ENCODE data around the gene RNF144A. TPM values are rescaled to one million over a fixed set of nuclear protein-coding genes. Genes with fewer than 3 reads are reported as not detected.
A peak's percentile ranks its signal among the peaks of the same experiment; 100 is the strongest.
"Not testable (repeated sequence)": the region's sequence is repeated elsewhere in the genome, so short reads cannot be mapped to it uniquely, and the experiment has no call there.

RNF144A gene, protein sequence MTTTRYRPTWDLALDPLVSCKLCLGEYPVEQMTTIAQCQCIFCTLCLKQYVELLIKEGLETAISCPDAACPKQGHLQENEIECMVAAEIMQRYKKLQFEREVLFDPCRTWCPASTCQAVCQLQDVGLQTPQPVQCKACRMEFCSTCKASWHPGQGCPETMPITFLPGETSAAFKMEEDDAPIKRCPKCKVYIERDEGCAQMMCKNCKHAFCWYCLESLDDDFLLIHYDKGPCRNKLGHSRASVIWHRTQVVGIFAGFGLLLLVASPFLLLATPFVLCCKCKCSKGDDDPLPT
- total RNA-seq, result 8.5 and 11.3 TPM in 2 replicates

DNA sequence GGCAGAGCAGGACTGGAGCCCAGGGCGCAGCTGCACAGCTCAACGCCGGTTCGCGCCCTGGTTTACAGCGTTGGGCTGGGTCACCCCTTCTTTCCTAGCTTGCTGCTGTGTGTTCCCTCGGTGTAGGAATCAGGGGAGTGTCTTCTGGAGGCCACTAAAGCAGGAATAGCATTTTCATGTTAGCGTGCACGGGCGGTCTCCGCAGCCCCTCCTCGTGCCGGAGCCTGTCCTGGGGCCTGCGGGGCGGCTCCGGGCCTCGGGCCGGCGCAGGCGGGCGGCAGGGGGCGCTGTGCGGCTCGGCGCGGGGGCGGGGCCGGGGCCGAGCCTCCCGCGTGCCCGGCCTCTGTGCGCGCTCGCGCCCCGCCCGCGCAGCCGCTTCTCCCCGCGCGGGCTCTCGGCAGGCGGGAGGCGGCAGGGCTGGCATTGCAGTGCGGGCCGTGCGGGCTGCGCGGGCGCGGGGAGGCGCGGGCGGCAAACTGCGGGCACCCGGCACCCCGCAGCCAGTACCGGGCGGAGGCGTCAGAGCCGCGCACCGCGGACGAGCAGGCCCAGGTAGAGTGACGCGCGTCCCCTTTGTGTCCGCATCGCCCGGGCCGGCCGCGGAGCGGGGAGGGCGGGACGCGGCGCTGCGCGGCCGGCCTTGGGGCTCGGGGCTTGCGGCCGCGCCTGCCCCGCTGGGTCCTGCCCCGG, at the start of gene RNF144A:
Gene RNF144A (plus strand): TSS at position 342 of the 690 bp plus-strand sequence. CDS start 79,515 bp downstream, outside the sequence.
- peak; percentile 45 to 77 for DNase-seq (ENCODE audit: low read depth in 2 of 2)

DNA sequence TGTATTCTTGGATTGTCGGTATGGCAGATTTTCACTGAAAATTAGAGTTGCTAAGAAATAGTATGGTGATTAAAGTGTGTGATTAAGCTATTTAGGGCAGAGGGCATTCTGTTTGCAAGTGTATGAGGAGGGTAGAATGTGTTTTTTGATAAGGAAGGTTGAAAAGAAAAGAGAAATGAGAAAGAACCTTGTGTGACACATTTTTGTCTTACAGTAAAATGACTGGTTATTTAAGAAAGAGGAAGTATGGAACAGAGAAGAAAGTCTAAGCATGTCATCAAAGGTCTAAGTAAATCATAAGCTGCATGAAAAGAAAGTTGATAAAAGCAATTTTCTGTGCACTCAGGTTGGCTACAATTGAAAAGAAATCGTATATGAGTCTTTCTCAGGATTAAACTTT, 44.8 kb upstream of the RNF144A start:
- no peak for DNase-seq (ENCODE audit: low read depth in 2 of 2)

DNA sequence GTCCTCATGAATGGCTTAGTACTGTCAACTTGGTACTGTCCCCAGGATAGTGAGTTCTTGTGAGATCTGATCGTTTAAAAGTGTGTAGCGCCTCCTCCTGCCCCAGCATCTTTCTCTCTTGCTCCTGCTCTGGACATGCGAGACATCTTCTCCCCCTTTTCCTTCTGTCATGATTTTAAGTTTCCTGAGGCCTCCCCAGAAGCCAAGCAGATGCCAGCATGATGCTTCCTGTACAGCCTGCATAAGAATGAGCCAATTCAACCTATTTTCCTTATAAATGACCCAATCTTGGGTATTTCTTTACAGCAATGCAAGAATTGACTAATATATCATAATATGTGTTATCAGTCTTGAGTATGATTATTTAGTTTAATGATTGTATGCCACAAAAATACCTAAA, 43.2 kb upstream of the RNF144A start:
- no peak for DNase-seq (ENCODE audit: low read depth in 2 of 2)

DNA sequence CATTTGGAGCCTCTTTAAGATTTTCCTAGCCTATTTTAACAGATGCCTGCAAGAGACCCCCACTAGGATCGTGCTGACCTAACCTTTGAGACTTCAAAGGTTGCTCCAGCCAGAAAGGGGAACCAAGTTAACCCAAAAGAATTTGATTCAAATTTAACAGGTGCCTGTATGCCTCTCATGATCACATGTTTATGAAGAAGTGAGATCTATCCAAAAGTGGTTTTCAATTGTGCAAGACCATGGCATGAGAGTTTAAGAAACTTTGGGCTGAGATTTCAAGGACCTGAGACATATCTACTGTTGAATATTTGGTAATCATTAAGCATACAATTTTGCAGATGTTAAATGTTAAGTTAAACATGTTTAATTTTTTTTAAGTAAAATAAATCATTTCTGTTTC, 40.9 kb upstream of the RNF144A start:
- DNase-seq (ENCODE audit: low read depth in 2 of 2), result no peak

DNA sequence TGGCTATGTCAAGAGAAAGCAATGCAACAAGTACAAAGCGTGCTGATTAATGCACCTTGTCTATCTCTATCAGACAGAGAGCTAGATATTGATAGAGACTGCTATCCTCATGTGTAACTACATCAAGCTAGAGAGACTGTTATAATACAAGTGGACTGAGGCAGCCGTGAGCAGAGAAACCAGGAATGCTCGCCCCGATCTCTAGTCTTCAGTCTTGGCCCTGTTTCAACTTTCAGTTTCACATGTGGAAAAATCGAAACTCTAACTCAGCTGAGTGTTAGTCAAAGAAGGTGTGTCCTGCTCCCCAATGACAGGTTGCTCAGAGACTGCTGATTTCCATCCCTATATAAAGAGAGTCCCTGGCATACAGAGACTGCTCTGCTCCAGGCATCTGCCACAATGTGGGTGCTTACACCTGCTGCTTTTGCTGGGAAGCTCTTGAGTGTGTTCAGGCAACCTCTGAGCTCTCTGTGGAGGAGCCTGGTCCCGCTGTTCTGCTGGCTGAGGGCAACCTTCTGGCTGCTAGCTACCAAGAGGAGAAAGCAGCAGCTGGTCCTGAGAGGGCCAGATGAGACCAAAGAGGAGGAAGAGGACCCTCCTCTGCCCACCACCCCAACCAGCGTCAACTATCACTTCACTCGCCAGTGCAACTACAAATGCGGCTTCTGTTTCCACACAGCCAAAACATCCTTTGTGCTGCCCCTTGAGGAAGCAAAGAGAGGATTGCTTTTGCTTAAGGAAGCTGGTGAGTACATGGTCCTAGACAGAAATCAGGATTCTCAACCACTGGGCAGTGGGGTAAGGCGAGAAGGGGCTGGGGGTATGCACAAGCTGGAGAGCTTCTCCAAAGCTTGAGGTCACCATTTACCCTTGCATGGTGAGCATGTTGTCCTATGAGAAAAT, 39.6 kb upstream of the RNF144A start, which contains the start of gene RSAD2:
Gene RSAD2 (plus strand): TSS at position 376 of the 903 bp plus-strand sequence. CDS start 24 bp downstream, at position 400.
- peak; percentile 56 to 62 for DNase-seq (ENCODE audit: low read depth in 2 of 2)

DNA sequence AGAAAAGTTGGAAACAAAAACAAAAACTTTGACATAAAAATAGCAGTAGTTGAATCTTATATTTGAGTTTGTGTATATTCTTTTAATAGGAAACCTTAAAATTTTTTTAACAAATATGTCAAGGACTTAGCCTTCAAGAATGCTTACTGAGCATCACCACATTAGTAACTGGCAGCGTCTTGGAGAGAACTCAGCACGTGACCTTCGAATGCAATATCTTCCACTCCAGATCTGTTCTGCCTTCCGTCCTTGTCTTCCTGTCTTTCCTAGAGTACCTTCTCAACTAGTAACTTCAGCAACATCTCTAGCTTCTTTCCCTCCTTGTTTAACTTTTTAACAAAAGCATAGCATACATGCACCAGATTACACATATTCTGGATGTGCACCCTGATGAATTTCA, 38.7 kb upstream of the RNF144A start:
- DNase-seq (ENCODE audit: low read depth in 2 of 2), result no peak

DNA sequence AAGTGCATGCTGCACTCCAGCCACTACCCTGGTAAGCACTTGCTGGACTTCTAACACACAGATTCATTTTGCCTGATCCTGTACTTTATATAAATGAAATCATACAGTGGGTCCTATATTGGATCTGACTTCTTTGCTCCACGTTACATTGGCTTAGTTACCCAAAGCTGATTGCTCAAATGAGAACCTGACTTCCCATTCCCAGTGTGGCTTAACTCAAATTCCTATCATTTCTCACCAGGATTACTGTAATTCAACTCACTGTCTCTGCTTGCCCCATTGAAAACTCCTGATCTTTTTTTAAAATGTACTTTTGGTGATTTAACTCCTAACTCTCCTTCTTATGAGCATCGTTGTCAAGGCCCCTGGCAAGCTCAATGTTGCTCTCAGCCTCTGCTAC, 38.2 kb upstream of the RNF144A start:
- DNase-seq (ENCODE audit: low read depth in 2 of 2), result no peak

DNA sequence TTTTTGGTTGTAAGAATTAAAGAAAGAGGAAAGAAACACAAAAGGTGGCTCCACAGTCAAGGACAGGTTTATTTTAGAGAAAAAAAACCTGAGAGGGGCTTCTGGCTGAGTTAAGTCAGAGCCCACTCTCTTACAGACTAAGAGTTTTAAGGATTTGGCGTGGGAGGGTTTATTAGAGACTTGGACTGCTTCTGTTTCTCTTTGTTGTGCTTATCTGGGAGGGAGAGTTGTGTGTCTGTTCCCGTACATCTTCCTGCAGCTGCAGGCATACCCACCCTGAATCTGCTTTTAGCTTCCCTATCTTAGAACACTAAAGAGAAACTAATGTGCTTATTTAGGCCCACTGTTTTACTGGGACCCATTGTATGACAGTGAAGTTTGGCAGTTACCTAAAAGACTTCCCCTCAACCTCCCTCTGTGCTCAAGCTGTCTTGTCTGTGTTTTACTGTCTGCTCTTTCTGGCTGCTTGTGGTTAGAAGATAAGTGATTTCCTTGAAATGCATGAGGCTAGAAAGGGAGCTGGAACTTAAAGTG, 36.9 kb upstream of the RNF144A start:
- DNase-seq (ENCODE audit: low read depth in 2 of 2), result no peak

DNA sequence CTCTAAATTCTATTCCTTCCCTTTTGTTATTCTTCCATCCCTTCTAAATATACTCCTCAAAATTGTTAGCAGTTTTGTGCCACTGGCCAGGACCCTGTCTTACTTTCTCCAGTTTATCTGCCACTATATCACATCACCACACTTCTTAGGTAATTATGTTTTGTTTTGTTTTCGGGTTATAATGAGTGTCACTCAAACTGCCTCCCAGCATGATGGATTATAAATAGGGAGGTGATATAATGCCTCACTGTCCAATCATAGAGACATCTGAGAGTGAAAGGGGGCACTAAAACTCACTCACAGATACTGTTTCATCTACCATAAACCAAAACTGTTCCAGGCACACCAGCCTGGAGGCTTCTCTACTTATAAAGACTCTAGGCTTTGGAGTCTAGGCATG, 36.2 kb upstream of the RNF144A start:
- no peak for DNase-seq (ENCODE audit: low read depth in 2 of 2)

DNA sequence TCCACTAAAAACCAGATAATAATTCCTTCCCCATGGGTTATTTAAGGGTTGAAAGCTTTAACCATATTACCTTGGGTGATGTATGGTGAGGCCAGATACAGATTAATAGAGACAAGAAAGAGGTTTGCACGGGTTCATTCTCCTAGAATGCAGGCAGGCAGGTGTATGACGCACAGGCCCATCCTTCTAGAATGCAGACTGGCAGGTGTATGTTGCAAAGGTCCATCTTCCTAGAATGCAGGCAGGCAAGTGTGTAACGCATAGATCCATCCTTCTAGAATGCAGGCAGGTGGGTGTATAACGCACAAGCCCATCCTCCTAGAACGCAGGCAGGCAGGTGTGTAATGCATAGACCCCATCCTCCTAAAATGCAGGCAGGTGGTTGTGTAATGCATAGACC, 35.7 kb upstream of the RNF144A start:
- DNase-seq (ENCODE audit: low read depth in 2 of 2), result no peak

DNA sequence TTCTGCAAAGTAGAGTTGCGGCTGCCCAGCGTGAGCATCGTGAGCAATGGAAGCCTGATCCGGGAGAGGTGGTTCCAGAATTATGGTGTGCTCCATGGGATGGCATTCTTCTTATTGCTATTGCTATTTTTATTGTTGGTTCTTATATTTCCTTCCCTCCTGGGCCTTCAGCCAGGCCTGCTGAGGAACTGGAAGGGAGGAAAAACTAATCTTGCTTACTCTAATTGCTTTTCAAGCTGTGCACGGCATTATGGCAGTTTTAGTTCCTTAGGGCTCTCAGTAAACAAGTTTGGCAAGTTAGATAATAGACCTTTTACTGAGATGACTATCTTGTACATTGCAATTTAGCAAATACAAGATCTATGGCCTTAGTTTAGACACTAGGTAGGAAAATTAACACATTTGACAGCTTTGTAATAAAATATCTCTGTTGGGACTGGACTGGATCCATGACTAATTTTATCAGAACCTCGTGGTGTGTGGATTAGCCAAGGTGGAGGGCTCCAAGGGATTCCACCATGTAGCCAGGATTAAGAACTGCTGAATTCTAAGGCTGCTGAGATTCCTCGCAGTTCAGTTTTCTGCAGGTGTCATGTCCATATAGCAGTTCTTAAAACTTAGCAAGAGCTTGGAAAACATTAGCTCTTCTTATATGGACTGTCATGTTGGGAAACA, 33.6 kb upstream of the RNF144A start:
- no peak for DNase-seq (ENCODE audit: low read depth in 2 of 2)

DNA sequence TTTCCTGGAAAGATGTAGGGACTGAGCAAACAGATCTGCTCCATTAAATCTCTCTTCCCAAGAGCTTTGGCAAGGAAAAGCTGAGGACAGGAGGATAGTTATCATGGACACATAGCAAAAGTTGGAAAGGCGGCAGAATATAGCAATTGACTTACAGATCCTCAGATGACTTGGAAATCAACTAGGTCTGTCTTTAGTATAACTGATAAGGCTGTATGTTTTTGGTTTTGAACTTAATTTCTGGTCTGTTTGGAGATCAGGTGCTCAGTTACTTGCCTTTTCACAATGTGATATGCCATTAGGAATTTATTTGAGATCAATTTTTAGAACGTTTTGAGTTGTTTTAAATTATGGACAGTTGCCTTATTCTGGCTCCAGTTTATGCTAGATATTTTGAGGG, 31.7 kb upstream of the RNF144A start:
- no peak for DNase-seq (ENCODE audit: low read depth in 2 of 2)

DNA sequence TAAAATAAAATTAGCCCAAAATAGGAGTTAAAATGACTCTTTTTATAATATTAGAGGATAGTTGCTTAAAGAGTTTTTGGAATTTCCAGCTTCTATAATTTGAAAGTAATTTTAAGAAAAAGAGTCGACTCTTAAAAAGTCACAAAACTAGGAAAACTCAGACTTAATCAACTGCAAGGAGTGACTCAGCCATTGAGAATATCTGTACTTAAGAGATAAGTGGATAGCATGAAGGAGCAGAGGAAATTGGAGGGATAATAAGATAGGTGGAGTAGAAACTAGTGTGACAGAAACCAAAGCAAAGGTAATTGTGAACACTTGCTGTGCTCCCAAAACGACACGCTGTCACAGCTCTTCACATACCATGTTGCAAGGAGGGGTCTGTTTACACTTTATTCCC, 31.2 kb upstream of the RNF144A start:
- no peak for DNase-seq (ENCODE audit: low read depth in 2 of 2)

DNA sequence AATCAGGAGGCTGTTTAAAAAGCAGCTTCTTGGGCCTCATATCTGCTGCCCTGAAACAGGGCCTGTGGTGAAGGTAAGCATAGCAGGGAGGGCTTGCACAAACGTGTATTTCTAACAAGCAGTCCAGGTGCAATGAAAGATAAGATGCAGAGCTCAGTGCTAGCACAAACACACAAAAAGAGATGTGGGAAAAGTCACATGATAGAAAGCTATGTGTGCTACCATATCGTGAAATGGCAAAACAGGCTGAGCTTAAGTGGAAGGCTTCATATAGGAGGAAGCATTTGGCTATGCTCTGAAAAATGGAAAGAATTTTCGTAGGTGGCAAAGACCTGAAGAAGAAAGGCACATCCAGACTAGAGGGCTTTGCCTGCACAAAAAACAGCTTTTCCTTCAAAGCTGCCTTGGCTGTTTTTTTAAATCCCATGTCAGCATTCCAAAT, 29.4 kb upstream of the RNF144A start:
- no peak for DNase-seq (ENCODE audit: low read depth in 2 of 2)

DNA sequence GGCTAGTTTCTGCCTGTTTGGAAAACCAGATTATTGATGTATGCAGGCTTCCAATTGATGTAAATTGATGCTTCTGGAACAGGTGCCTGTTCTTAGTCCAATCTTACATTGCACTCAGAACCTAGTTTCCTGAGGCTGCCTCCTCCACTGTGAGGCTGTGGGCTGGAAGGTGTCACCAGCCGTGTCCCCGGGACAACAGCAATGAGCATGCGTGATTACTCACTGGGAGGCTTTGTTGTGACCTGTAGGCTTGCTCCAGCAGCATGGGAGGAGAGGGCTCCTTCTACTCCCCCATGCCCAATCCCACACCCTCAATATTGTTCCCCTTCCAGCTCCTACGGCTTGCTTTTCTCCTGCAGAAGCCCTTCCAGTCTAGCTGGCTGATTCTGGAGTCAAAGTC, 28.5 kb upstream of the RNF144A start:
- no peak for DNase-seq (ENCODE audit: low read depth in 2 of 2)

DNA sequence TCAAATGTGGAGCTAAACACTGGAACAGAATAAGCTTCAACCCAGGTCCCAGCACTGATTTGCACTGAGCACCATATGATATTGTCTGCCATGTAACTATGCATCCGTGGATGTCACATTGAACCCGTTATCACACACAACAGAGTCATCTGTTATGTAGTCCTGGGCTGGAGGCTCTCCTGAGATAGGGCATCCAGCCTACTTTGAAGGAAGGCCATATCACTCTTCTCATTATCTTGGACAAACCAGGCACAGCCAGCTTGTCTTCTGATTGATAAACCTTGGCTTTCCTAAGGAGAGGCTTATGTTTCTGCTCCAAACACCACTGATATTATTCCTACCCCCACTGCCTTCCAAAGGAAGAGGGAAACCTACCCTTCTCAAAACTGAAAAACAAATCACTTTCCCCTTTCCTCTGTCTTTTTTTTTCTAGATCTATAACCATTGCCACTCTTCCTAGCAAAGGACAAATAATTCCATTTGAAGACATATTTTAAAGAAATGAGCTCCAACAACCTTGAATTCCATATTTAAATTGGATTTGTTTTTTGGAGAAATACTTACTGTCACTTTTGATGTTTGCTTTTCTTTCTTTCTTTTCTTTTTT, 23.2 kb upstream of the RNF144A start:
- DNase-seq (ENCODE audit: low read depth in 2 of 2), result no peak

DNA sequence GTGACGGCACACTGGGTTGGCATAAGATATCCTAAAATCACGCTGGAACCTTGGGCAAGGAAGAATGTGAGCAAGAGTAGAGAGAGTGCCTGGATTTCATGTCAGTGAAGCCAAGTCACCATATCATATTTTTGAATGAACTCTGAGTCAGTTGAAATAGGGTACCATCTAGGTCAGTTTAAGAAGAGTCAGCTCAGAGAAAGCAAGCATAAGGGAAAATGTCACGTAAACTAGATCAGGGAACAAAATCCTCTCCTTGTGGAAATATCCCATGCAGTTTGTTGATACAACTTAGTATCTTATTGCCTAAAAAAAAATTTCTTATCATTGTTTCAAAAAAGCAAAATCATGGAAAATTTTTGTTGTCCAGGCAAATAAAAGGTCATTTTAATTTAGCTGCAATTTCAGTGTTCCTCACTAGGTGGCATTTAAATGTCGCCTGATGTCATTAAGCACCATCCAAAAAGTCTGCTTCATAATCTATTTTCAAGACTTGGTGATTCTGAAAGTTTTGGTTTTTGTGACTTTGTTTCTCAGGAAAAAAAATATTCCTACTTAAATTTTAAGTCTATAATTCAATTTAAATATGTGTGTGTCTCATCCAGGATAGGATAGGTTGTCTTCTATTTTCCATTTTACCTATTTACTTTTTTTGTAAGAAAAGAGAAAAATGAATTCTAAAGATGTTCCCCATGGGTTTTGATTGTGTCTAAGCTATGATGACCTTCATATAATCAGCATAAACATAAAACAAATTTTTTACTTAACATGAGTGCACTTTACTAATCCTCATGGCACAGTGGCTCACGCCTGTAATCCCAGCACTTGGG, 20.1 kb upstream of the RNF144A start:
- DNase-seq (ENCODE audit: low read depth in 2 of 2), result peak; percentile 37 to 82

DNA sequence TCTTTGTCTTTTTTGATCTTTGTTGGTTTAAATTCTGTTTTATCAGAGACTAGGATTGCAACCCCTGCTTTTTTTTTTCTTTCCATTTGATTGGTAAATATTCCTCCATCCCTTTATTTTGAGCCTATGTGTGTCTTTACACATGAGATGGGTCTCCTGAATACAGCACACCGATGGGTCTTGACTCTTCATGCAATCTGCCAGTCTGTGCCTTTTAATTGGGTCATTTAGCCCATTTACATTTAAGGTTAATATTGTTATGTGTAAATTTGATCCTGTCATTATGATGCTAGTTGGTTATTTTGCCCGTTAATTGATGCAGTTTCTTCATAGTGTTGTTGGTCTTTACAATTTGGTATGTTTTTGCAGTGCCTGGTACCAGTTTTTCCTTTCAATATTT, 14.6 kb upstream of the RNF144A start:
- not testable (repeated sequence) for DNase-seq (ENCODE audit: low read depth in 2 of 2)

DNA sequence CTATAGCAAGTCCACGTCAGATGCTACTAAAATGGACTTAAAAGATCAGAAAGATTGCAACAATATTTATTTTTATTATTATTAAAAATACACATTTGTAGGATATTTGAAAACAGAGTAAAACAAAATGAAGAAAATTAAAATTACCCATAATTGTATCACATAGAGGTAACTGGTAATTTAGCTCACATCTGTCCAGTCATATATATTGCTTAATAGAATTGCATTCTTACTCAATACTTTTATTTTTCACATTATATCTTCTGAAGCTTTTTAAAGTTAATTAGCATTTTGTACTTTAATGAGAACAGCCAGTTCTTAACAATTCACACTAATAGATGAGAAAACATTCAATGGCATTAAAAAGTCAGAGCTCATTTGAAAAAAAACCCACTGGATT, 11.5 kb upstream of the RNF144A start:
- DNase-seq (ENCODE audit: low read depth in 2 of 2), result no peak
